ENCODE measurements around the gene NPC1. TPM values are rescaled to one million over a fixed set of nuclear protein-coding genes. Genes with fewer than 3 reads are reported as not detected.

NPC1 gene
- total and polyA plus RNA-seq, 2 donors (not counting 3 experiments of a cell fraction or from before 2014, with no cell fraction given): 40.6 to 45.2 TPM

DNA sequence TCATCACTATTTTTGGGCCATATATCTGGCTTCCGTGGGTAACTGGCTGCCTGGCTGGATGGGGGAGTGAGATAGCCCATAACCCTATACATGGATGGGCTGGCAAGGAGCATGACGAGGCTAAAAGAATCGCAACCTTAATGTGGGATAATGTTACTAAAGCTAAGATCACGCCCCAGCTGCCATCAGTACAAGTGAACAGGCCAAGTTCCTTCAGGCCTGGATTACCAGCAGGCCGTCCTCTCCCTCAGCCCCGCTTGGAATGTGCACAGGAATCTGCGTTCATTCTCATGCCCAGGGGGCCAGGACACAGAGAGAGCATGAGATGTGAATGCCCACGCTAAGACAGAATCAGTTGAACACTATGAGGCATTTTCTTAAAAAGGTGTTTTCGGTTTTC is 48.3 kb downstream of the NPC1 start:
- POLR2A ChIA-PET: no interaction called here
- H3K79me2 ChIP-seq (ENCODE audit: control insufficient read depth, insufficient read depth, low read length): no peaks in the 10 kb centered on the region
- H3K4me1 ChIP-seq (ENCODE audit: control insufficient read depth, extremely low read depth, insufficient read depth, low read length): no peaks in the 10 kb centered on the region
- H3K9ac ChIP-seq (replicated peaks; ENCODE audit: extremely low read depth, insufficient read depth, low read length): no peak overlapping the region
- no peak overlapping the region for H2AFZ ChIP-seq (ENCODE audit: low read depth, low read length)
- TF ChIP-seq JUN (IDR thresholded peaks at IDR 0.05; ENCODE audit: borderline replicate concordance, insufficient read depth, insufficient read length, low read depth): no peak
- TF ChIP-seq POLR2A (IDR thresholded peaks at IDR 0.05; ENCODE audit: low read depth, low read length): no peak
- no peak for TF ChIP-seq MYC (IDR thresholded peaks at IDR 0.05; ENCODE audit: low read depth, low read length)
- no peak for TF ChIP-seq CTCF (IDR thresholded peaks at IDR 0.05; ENCODE audit: extremely low read depth in 1 of 2, insufficient read depth in 1 of 2, low read depth in 1 of 2, low read length in 2 of 2)
- no peak overlapping the region for H3K4me2 ChIP-seq (ENCODE audit: insufficient read depth, low read length)
- H3K9me1 ChIP-seq (replicated peaks; ENCODE audit: control insufficient read depth, extremely low read depth, insufficient read depth, low read length): no peaks in the 10 kb centered on the region
- no TSS peak for BruUV-seq (replicated peaks)
- intact Hi-C loops (cut with micrococcal nuclease): no loop called here
- H3K9me3 ChIP-seq (replicated peaks; ENCODE audit: control insufficient read depth, insufficient read depth, low read length): no peaks in the 10 kb centered on the region
- no peak for FAIRE-seq
- dilution Hi-C loops (cut with MboI; ENCODE audit: extremely low pct_ligation_motif_present, low sequenced_read_pairs): no loop called here
- CTCF ChIA-PET: no interaction called here
- DNase-seq (ENCODE audit: low read depth, low spot score): no peak
- no peaks in the 10 kb centered on the region for H3K27me3 ChIP-seq (ENCODE audit: control insufficient read depth in 2 of 2, insufficient read depth in 2 of 2, low read length in 2 of 2)
- H3K27ac ChIP-seq (ENCODE audit: insufficient read depth, low read depth, low read length): no peak overlapping the region
- no peaks in the 10 kb centered on the region for H4K20me1 ChIP-seq (replicated peaks; ENCODE audit: control insufficient read depth, extremely low read depth, insufficient read depth, low read length)
- peaks cover 41 to 47% of the 10 kb centered on the region in 2 experiments for H3K36me3 ChIP-seq (ENCODE audit: control insufficient read depth in 2 of 2, extremely low read depth in 1 of 2, insufficient read depth in 2 of 2, low read length in 2 of 2)
- no peak overlapping the region for H3K4me3 ChIP-seq (replicated peaks in 1 of 3; ENCODE audit: insufficient read depth in 1 of 3, low read depth in 1 of 3, low read length in 3 of 3)

DNA sequence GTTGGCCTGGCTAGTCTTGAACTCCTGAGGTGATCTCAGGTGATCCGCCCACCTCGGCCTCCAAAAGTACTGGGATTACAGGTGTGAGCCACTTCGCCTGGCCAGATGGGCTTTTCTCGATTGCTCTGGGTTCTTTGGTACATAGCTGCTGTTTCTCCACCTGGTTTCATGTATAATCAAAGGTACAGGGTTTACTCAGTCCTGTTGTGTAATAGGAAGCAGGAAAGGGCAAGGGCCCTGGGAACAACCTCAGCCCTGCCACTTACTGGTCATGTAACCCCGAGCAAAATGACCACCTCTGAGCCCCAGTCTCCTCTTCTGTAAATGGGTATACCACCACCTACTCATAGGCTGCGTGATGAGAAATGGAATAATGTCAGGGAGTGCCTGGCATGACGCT is 49.0 kb downstream of the NPC1 start:
- dilution Hi-C loops (cut with MboI; ENCODE audit: extremely low pct_ligation_motif_present, low sequenced_read_pairs) (no loop called here), intact Hi-C loops (cut with micrococcal nuclease) (no loop called here)
- no peak for TF ChIP-seq JUN (IDR thresholded peaks at IDR 0.05; ENCODE audit: borderline replicate concordance, insufficient read depth, insufficient read length, low read depth)
- no peak for TF ChIP-seq POLR2A (IDR thresholded peaks at IDR 0.05; ENCODE audit: low read depth, low read length)
- TF ChIP-seq FOS (IDR thresholded peaks at IDR 0.05; ENCODE audit: borderline replicate concordance, insufficient read depth, low read length): no peak
- TF ChIP-seq EZH2 (IDR thresholded peaks at IDR 0.05; ENCODE audit: borderline replicate concordance, low read depth, low read length, severe bottlenecking): no peak
- TF ChIP-seq MYC (IDR thresholded peaks at IDR 0.05; ENCODE audit: low read depth, low read length): no peak
- TF ChIP-seq, protein P1, sequence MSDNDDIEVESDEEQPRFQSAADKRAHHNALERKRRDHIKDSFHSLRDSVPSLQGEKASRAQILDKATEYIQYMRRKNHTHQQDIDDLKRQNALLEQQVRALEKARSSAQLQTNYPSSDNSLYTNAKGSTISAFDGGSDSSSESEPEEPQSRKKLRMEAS (IDR thresholded peaks at IDR 0.05; ENCODE audit: insufficient read depth, insufficient read length): no peak
- Histone ChIP-seq H3K4me2 (ENCODE audit: insufficient read depth, low read length) (no peak overlapping the region), H3K36me3 (ENCODE audit: control insufficient read depth in 2 of 2, extremely low read depth in 1 of 2, insufficient read depth in 2 of 2, low read length in 2 of 2) (peaks cover 37 to 41% of the 10 kb centered on the region in 2 experiments), H2AFZ (ENCODE audit: low read depth, low read length) (no peak overlapping the region), H3K27me3 (ENCODE audit: control insufficient read depth in 2 of 2, insufficient read depth in 2 of 2, low read length in 2 of 2) (no peaks in the 10 kb centered on the region), H3K4me3 (replicated peaks in 1 of 3; ENCODE audit: insufficient read depth in 1 of 3, low read depth in 1 of 3, low read length in 3 of 3) (no peak overlapping the region), H3K9ac (replicated peaks; ENCODE audit: extremely low read depth, insufficient read depth, low read length) (no peak overlapping the region), H3K79me2 (ENCODE audit: control insufficient read depth, insufficient read depth, low read length) (no peaks in the 10 kb centered on the region), H3K4me1 (ENCODE audit: control insufficient read depth, extremely low read depth, insufficient read depth, low read length) (no peaks in the 10 kb centered on the region), H3K9me1 (replicated peaks; ENCODE audit: control insufficient read depth, extremely low read depth, insufficient read depth, low read length) (no peaks in the 10 kb centered on the region), H3K9me3 (replicated peaks; ENCODE audit: control insufficient read depth, insufficient read depth, low read length) (no peaks in the 10 kb centered on the region), H4K20me1 (replicated peaks; ENCODE audit: control insufficient read depth, extremely low read depth, insufficient read depth, low read length) (no peaks in the 10 kb centered on the region), H3K27ac (ENCODE audit: insufficient read depth, low read depth, low read length) (no peak overlapping the region)
- no TSS peak for BruUV-seq (replicated peaks)
- no peak for FAIRE-seq
- ChIA-PET POLR2A (no interaction called here), CTCF (no interaction called here)
- no peak for DNase-seq (ENCODE audit: low read depth, low spot score)

Data from endothelial cell of umbilical vein (primary cell).